Measurements from ENCODE around the gene THSD4.
A peak's percentile ranks its signal among the peaks of the same experiment; 100 is the strongest.
"Not testable (repeated sequence)": the region's sequence is repeated elsewhere in the genome, so short reads cannot be mapped to it uniquely, and the experiment has no call there.

THSD4 gene

DNA sequence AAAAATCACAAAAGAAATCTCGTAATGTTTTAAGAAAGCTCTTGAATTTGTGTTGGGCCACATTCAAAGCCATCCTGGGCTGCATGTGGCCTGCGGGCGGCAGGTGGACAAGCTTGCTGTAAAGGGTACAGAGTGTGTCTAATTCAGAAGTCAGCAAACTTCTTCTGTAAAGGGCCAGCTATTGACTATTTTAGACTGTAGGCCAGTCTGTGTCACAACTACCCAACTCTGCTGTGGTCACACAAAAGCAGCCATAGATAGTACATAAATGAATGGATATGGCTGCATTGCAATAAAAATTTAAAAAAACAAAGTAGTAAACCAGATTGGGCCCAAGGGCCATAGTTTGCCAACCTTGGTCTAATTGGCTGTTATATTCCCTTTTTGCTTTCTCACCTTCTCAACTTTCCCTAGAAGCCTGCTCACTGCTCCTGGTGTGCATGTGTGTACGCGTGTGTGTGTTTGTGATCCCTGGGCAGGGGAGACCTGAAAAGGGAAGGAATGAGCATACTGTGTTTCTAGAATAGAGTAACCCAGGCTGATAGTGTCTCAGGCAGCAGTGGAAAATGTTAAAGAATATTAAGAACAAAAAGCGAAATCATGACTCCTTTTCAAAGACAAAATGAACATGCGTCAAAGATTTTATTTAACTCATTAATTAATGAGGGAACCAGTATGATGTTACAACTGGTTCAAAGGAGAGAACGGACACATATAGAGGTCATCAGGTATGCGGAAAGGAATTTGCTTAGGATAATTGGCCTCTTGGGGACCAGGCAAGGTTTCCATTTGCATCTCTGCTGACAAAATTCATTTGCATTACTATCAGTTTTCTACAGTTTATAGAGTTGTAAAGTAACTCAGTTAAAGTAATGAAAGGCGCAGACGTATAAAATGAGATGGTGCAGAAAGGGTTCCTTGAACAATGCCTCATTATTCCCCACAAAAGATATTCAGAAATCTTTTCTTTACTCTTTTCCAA, 248.0 kb downstream of the THSD4 start:
- DNase-seq, result no peak

- peak; percentile 42 to 92 (median 71) for DNase-seq
These were observed 248.9 kb downstream of the THSD4 start for GRCh38 chr15:71364117-71364584.

- no peak for DNase-seq
These were observed 251.3 kb downstream of the THSD4 start for GRCh38 chr15:71366522-71366921.

- peak in 1 of 3 experiments; percentile 17 for DNase-seq
These were observed 251.7 kb downstream of the THSD4 start for GRCh38 chr15:71366926-71367325.

DNA sequence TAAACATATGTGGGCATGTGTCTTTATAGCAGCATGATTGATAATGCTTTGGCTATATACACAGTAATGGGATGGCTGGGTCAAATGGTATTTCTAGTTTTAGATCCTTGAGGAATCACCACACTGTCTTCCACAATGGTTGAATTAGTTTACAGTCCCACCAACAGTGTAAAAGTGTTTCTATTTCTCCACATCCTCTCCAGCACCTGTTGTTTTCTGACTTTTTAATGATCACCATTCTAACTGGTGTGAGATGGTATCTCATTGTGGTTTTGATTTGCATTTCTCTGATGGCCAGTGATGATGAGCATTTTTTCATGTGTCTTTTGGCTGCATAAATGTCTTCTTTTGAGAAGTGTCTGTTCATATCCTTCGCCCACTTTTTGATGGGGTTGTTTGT, 252.5 kb downstream of the THSD4 start:
- not testable (repeated sequence) for DNase-seq

GRCh38 chr15:71372769-71373168, 257.5 kb downstream of the THSD4 start:
- peak in 1 of 3 experiments; percentile 4 for DNase-seq

DNA sequence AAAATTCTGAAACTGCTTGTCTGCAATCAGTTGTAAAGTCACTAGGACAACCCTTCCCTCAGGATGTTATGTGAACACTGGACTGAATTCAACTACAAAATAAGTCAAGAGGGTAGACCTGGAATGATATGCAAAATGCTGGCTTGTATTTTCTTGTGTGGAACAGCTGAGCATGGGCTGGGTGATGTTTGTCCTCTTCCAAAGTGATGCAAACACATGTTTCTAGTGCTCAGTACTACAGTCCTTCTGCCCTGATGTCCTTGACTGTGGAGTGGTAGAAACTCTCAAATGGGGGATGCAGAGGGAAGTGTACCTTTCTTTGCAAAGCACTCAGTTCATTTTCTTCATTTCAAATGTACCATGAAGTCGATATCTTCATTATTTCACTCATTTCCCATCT, 258.6 kb downstream of the THSD4 start:
- no peak for DNase-seq

GRCh38 chr15:71374607-71375352, 259.5 kb downstream of the THSD4 start:
- DNase-seq, result peak in 1 of 3 experiments; percentile 34

GRCh38 chr15:71375934-71376333, 260.7 kb downstream of the THSD4 start:
- DNase-seq, result no peak

GRCh38 chr15:71379893-71380292, 264.6 kb downstream of the THSD4 start:
- DNase-seq, result no peak

DNA sequence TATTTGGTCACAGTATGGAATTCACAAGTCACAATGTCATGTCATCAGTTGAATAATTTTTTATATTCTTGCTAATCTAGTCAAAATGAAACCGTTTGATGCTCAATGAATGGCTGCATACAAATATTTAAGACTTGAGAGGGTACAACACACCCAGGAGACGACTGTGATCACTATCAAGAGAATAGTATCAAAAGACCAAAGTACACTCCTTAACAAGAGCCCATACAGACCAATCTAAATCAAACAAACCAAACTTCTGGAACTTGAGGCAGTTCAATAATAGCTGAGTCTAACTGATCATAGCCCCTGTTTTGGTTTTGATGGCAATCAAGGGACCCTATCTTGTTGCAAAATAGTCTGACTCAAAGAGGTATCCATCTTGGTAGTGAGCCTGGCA, 265.1 kb downstream of the THSD4 start:
- DNase-seq, result no peak

- DNase-seq, result no peak
These were observed 269.2 kb downstream of the THSD4 start for GRCh38 chr15:71384501-71384900.

GRCh38 chr15:71385026-71385425, 269.8 kb downstream of the THSD4 start:
- peak in 1 of 3 experiments; percentile 1 for DNase-seq

- DNase-seq, result no peak
These were observed 270.2 kb downstream of the THSD4 start for GRCh38 chr15:71385457-71385856.

GRCh38 chr15:71386005-71386404, 270.7 kb downstream of the THSD4 start:
- DNase-seq, result no peak

DNA sequence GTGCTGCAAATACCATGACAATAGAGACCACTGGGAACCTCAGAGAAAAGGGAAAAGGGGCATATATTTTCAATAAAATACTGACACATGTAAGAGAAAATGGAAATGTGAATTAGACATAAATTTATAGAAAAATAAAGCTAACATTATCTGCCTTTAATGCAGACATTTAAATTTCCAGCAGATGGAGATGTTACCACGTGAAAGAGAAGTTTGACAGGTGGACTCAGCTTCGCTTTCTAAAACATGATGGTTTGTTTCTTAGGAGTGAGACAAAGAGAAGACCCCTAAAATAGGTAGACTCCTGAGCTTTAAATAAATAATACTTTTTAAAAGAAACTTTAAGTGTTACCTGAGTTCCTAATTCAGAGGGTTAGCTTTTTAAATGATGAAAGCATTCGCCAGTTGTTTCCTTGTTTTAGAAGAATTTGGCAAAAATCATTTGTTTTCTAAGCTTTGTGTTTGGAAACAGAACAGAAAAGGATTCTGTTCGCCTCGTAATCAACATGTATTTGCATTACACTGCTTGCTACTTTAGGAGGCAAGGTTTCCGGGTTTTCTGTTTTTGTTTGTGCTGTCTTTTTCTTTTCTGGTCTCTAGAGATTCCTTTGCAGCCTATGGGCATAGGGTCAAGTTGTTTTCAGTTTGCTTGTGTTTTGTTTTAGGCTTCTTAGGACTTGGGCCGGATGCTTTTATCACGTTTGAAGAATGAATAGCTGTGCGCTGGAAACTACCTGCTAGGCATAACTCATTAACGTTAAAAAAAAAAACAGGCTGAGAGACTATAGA, 271.4 kb downstream of the THSD4 start:
- DNase-seq, result peak in 1 of 3 experiments; percentile 44

GRCh38 chr15:71387810-71388209, 272.5 kb downstream of the THSD4 start:
- DNase-seq, result no peak

GRCh38 chr15:71390096-71390495, 274.8 kb downstream of the THSD4 start:
- DNase-seq, result no peak

- DNase-seq, result no peak
These were observed 276.3 kb downstream of the THSD4 start for GRCh38 chr15:71391421-71392088.

DNA sequence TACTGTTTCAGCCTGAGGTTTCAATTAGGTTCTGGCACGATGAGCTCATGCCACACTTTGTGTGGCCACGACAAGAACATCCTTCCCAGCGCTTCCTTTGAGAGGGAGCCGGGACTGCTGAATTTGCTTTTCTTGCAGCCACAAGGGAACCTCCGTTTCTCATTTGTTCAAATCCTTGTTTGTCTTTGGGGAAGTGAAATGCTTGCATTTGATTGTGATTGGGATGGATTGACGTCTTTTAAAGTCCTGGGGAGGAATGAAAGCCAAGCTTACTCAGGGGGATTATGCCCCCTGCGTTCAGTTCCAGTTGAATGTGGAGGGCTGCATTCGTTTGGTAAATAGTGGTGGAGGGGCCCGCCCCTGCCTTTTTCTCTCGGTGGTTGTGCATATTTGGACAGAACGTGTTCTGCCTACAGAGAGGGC, 277.6 kb downstream of the THSD4 start:
- no peak for DNase-seq

DNA sequence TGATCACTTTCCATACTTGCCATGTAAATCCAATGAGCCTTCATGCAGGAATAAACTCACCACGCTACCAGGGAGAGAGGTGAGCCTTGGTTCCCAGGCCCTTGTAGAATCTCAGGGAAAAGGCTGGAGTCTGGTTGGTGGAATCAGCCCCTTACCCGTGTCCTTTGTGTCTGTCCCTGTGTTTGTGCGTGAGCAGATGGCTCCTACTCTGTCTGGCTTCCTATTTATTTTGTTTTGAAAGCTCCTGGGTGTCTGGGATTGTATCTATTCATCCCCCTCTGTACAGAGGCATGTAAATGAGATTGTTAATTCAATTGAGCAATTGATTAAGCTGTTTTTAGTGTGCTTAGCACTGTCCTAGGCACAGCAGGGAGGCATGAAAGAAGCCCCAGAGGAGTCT, 278.1 kb downstream of the THSD4 start:
- no peak for DNase-seq

DNA sequence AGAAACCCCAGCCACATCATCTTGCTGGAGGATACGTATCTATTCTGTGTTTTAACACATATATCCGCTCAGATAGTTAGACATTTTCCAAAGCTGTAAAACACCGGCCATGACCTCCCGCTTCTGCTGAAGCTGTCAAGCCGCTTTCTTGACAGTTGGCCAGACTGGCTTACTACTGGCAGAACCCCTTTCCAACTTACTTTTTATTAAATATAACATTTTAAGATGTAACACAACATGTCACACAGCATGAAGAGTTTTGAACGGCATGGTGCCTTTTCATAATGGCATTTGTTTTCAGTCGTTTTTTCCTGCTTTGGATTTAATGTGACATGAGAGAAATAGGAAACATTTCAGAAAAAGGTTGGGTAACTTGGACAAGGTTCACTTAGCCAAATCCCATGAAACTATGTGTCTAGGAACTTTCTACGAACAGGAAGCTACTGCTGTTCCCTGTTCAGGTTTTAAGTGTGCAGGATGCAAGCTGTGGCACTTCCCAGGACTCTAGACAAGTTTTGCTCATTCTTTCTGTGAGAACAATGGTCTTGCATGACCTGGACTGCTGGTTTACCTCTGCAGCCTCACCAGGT, 281.4 kb downstream of the THSD4 start:
- no peak for DNase-seq
